BLaER1 treated with 17β-estradiol and CSF1 and Interleukin-3, amounts not matched to agents 10 nM and 100 nM (cell line): ENCODE results near the gene RNF13.

Experiments used
- H3K27ac ChIP-seq, 11 experiments: shearing (Covaris generic); formaldehyde crosslinking; 2 replicates each; pipeline ENCODE4 v1.8.1; 2022
- H3K27me3 ChIP-seq, 11 experiments: shearing (Covaris generic); formaldehyde crosslinking; 2 replicates each; pipeline ENCODE4 v1.8.1; 2022
- H3K36me3 ChIP-seq, 11 experiments: shearing (Covaris generic); formaldehyde crosslinking; 2 replicates each; pipeline ENCODE4 v1.8.1; 2022
- H3K4me1 ChIP-seq, 10 experiments: shearing (Covaris generic); formaldehyde crosslinking; 2 replicates each; pipeline ENCODE4 v1.8.1; 2022
- H3K4me2 ChIP-seq, 11 experiments: shearing (Covaris generic); formaldehyde crosslinking; 2 replicates each; pipeline ENCODE4 v1.8.1; 2022
- H3K4me3 ChIP-seq, 10 experiments: shearing (Covaris generic); formaldehyde crosslinking; 2 replicates each; pipeline ENCODE4 v1.8.1; 2022
- H3K9ac ChIP-seq, 11 experiments: shearing (Covaris generic); formaldehyde crosslinking; 2 replicates each; pipeline ENCODE4 v1.8.1; 2022
- H3K9me3 ChIP-seq, 11 experiments: shearing (Covaris generic); formaldehyde crosslinking; replicated peaks in 1 of 11; 2 replicates each; pipeline ENCODE4 v1.8.1; 2022
- H4K20me1 ChIP-seq, 11 experiments: shearing (Covaris generic); formaldehyde crosslinking; 2 replicates each; pipeline ENCODE4 v1.8.1; 2022
- Cebpa-rat ChIP-seq, 11 experiments: shearing (Covaris generic); IDR thresholded peaks; 2 replicates each; pipeline ENCODE4 v1.8.1; 2022

RNF13 gene

DNA sequence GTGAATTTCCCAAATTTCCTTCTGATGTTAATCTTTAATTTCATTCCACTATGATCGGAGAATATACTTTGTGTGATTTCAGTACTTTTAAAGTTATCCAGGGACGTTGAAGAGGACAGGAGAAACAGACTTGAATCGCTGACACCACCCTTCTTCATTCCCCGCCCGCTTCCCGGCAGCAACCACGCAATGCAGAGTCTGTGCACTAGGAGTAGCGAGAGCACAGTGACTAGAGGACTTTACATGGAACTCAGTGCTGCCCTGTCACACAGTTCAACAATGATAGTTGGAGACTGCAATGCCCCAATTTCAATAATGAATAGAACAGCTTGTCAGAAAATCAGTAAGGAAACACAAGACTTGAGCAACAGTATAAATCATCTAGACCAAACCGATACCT is 73.9 kb downstream of the RNF13 start:
- peaks cover 0 to 100% (median 0%) of the 10 kb centered on the region in 11 experiments; a peak in 6 of 22 replicates for H4K20me1 ChIP-seq

DNA sequence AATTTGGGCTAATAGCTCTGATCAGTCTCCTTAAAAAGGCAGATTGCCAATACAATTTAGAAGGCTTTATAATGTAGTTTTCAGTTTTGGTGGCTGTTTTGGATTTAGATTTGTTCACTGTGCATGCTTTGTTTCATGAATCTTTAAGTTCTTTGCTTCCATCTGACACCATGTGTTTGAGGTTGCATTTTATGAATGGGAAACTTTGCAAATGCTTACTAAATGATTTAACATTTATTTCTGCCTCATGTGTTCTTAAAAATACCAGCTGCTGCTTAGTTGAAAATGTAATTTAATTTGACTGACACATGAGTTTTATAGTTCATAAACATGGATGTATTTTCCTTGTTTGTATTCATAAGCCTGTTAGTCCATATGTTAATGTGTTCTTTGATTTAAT is 78.6 kb downstream of the RNF13 start:
- H4K20me1 ChIP-seq, result peaks cover 0 to 100% (median 0%) of the 10 kb centered on the region in 11 experiments; a peak in 8 of 22 replicates
- peaks cover 8 to 99% (median 39%) of the 10 kb centered on the region in 11 experiments; a peak in 20 of 22 replicates for H3K36me3 ChIP-seq
- H3K9ac ChIP-seq, result no peak overlapping the region
- TF ChIP-seq Cebpa-rat (IDR thresholded peaks at IDR 0.05), result no peak
- no peaks in the 10 kb centered on the region for H3K9me3 ChIP-seq
- no peak overlapping the region for H3K27ac ChIP-seq
- no peak overlapping the region for H3K4me3 ChIP-seq
- no peaks in the 10 kb centered on the region for H3K27me3 ChIP-seq
- no peak overlapping the region for H3K4me2 ChIP-seq
- peaks cover 0 to 22% (median 0%) of the 10 kb centered on the region in 10 experiments; a peak in 1 of 20 replicates for H3K4me1 ChIP-seq

More for the DNA sequence above, 73.9 kb downstream of the RNF13 start:
- Histone ChIP-seq H3K4me1 (peaks cover 0 to 47% (median 0%) of the 10 kb centered on the region in 10 experiments; a peak in 4 of 20 replicates), H3K4me2 (no peak overlapping the region), H3K27ac (no peak overlapping the region), H3K9me3 (peaks cover 0 to 12% (median 9%) of the 10 kb centered on the region in 11 experiments; a peak in 19 of 22 replicates), H3K27me3 (no peaks in the 10 kb centered on the region), H3K36me3 (peaks cover 9 to 88% (median 37%) of the 10 kb centered on the region in 11 experiments; a peak in 19 of 22 replicates), H3K4me3 (no peak overlapping the region), H3K9ac (no peak overlapping the region)
- TF ChIP-seq Cebpa-rat (IDR thresholded peaks at IDR 0.05), result no peak

DNA sequence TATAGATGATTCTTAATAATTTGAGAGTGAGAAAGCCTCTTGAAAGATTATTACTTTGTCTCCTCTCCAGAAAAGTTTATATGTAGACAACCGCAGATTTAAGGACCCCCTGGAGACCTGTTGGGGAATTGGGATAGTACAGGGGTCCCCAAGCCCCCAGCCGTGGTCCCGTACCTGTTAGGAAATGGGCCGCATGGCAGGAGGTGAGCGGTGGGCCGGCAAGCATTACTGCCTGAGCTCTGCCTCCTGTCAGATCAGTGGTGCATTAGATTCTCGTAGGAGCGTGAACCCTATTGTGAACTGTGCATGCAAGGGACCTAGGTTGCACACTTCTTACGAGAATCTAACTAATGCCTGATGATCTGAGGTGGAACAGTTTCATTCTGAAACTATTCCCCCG is 79.4 kb downstream of the RNF13 start:
- Histone ChIP-seq H3K9me3 (no peaks in the 10 kb centered on the region), H3K4me1 (peaks cover 0 to 22% (median 0%) of the 10 kb centered on the region in 10 experiments; a peak in 1 of 20 replicates), H3K4me3 (no peak overlapping the region), H3K27me3 (no peaks in the 10 kb centered on the region), H3K27ac (no peak overlapping the region), H3K9ac (no peak overlapping the region), H4K20me1 (peaks cover 0 to 100% (median 0%) of the 10 kb centered on the region in 11 experiments; a peak in 8 of 22 replicates), H3K36me3 (peaks cover 14 to 99% (median 39%) of the 10 kb centered on the region in 11 experiments; a peak in 20 of 22 replicates), H3K4me2 (no peak overlapping the region)
- no peak for TF ChIP-seq Cebpa-rat (IDR thresholded peaks at IDR 0.05)

DNA sequence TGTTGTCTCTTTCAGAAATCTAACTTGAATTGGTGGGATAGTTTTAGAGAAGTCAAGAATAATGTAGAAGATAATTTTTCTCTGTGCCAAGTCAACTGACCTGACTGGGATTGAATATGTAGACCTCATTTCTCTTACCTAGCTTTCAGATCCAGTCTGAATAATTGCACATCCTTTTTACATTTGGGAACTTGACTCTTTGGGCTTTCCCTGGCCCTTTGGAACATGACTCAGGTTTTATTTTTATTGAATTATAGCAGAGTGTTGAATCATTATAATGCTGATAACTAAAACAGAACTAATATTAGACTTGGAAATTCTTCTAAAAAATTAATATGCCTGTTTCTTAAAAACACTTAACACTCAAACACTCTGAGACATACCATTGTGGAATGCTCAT is 81.2 kb downstream of the RNF13 start:
- H3K4me3 ChIP-seq, result no peak overlapping the region
- H3K27ac ChIP-seq, result no peak overlapping the region
- no peak overlapping the region for H3K9ac ChIP-seq
- peaks cover 24 to 99% (median 43%) of the 10 kb centered on the region in 11 experiments; a peak in 21 of 22 replicates for H3K36me3 ChIP-seq
- peaks cover 0 to 22% (median 0%) of the 10 kb centered on the region in 10 experiments; a peak in 1 of 20 replicates for H3K4me1 ChIP-seq
- H3K9me3 ChIP-seq, result no peaks in the 10 kb centered on the region
- H3K27me3 ChIP-seq, result no peaks in the 10 kb centered on the region
- H4K20me1 ChIP-seq, result peaks cover 0 to 100% (median 0%) of the 10 kb centered on the region in 11 experiments; a peak in 9 of 22 replicates
- H3K4me2 ChIP-seq, result no peak overlapping the region
- no peak for TF ChIP-seq Cebpa-rat (IDR thresholded peaks at IDR 0.05)

DNA sequence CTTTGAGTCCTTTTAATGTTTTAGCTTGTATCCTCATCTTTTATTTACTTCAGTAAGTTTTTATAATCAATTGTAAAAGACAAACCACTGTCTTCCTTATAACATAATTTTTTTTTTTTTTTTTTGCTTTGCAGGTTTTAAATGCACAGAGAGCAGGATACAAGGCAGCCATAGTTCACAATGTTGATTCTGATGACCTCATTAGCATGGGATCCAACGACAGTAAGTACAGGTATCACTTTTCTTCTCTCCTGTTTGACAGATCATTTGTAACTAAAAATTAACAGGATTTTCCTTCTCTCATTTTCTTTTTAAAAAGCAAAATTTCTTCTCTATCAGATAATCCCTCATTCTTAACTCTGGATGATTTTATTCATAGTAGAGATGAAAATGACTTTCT is 82.3 kb downstream of the RNF13 start:
- Histone ChIP-seq H3K4me3 (no peak overlapping the region), H3K27me3 (no peaks in the 10 kb centered on the region), H3K4me2 (no peak overlapping the region), H4K20me1 (peaks cover 0 to 100% (median 0%) of the 10 kb centered on the region in 11 experiments; a peak in 9 of 22 replicates), H3K9me3 (no peaks in the 10 kb centered on the region), H3K9ac (no peak overlapping the region), H3K36me3 (peaks cover 24 to 99% (median 43%) of the 10 kb centered on the region in 11 experiments; a peak in 21 of 22 replicates), H3K4me1 (peaks cover 0 to 22% (median 0%) of the 10 kb centered on the region in 10 experiments; a peak in 1 of 20 replicates), H3K27ac (no peak overlapping the region)
- no peak for TF ChIP-seq Cebpa-rat (IDR thresholded peaks at IDR 0.05)

DNA sequence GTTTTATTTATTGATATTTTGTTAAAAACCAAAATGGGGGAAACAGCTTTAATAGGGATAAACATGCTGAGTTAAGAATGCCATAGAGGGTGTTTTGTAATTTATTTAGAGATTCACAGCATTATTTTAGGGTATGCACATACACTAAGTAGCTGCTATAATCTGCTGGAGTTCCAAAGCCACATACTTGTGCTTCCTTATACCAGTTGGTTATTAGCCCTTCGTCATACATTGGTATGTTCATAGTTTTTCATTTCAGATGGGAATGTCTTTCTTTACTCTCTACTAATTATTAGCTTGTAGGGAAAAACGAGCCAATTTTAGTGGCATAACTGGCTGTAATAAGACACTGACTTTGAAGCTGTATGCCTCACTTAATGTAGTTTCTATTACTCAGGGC is 82.8 kb downstream of the RNF13 start:
- peaks cover 0 to 18% (median 0%) of the 10 kb centered on the region in 10 experiments; a peak in 1 of 20 replicates for H3K4me1 ChIP-seq
- no peak for TF ChIP-seq Cebpa-rat (IDR thresholded peaks at IDR 0.05)
- peaks cover 24 to 99% (median 43%) of the 10 kb centered on the region in 11 experiments; a peak in 21 of 22 replicates for H3K36me3 ChIP-seq
- H4K20me1 ChIP-seq, result peaks cover 0 to 100% (median 0%) of the 10 kb centered on the region in 11 experiments; a peak in 9 of 22 replicates
- H3K9me3 ChIP-seq, result no peaks in the 10 kb centered on the region
- no peak overlapping the region for H3K9ac ChIP-seq
- no peak overlapping the region for H3K27ac ChIP-seq
- H3K4me2 ChIP-seq, result no peak overlapping the region
- H3K4me3 ChIP-seq, result no peak overlapping the region
- no peaks in the 10 kb centered on the region for H3K27me3 ChIP-seq

DNA sequence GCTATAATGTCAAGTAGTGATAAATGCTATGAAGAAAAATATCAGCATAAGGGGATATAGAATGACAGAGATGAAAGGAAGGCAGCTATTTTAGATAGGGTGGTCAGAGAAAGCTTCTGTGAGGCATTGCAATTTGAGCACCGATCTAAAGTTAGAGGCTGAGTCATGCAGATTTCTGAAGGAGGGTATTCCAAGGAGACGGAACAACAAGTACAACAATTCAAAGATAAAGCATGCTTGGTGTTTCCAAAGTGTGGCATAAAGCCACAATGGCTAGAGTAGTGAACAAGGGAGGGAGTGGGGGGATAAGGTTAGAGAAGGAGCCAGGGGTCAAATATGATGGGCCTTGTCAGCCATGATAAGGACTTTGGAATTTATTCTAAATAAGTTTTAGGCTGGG is 85.8 kb downstream of the RNF13 start:
- Histone ChIP-seq H3K4me1 (no peaks in the 10 kb centered on the region), H4K20me1 (peaks cover 0 to 100% (median 3%) of the 10 kb centered on the region in 11 experiments; a peak in 8 of 22 replicates), H3K27ac (no peak overlapping the region), H3K4me2 (no peak overlapping the region), H3K9me3 (no peaks in the 10 kb centered on the region), H3K36me3 (peaks cover 24 to 95% (median 46%) of the 10 kb centered on the region in 11 experiments; a peak in 21 of 22 replicates), H3K9ac (no peak overlapping the region), H3K4me3 (no peak overlapping the region), H3K27me3 (no peaks in the 10 kb centered on the region)
- no peak for TF ChIP-seq Cebpa-rat (IDR thresholded peaks at IDR 0.05)

DNA sequence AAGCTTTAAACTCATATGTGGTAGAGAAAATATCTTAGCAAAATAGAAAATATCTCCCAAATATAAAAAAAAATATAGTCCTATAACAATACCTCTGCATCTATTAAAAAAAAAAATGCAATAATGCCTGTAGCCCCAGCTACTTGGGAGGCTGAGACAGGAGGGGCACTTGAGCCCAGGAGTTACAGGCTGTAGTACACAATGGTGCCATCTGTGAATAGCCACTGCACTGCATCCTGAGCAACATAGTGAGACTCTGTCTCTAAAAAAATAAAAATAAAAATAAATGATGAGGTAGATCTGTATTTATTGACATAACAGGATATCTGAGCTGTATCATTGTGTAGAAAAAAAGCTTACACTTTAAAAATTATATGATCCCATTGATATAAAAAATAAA is 87.3 kb downstream of the RNF13 start:
- TF ChIP-seq Cebpa-rat (IDR thresholded peaks at IDR 0.05), result no peak
- no peak overlapping the region for H3K4me2 ChIP-seq
- H3K27ac ChIP-seq, result no peak overlapping the region
- H3K4me1 ChIP-seq, result no peaks in the 10 kb centered on the region
- no peaks in the 10 kb centered on the region for H3K27me3 ChIP-seq
- peaks cover 24 to 96% (median 43%) of the 10 kb centered on the region in 11 experiments; a peak in 21 of 22 replicates for H3K36me3 ChIP-seq
- H3K9ac ChIP-seq, result no peak overlapping the region
- H3K9me3 ChIP-seq, result no peaks in the 10 kb centered on the region
- H4K20me1 ChIP-seq, result peaks cover 0 to 100% (median 3%) of the 10 kb centered on the region in 11 experiments; a peak in 8 of 22 replicates
- no peak overlapping the region for H3K4me3 ChIP-seq

DNA sequence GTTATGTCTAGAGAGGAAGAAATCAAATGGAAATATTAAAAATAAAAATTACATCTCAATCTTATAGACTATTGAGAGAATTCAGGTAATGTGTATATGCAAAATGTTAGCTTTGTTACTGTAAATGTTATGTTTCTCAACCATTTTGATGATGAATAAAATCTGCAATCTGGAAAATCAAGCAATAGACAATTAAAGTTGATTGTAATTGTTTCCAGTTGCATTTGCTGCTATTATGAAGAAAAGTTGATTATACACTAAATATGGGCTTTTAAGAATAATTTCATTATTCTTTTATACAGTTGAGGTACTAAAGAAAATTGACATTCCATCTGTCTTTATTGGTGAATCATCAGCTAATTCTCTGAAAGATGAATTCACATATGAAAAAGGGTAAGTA is 88.8 kb downstream of the RNF13 start:
- Histone ChIP-seq H3K4me2 (no peak overlapping the region), H3K27ac (no peak overlapping the region), H3K4me3 (no peak overlapping the region), H3K9me3 (no peaks in the 10 kb centered on the region), H3K4me1 (no peaks in the 10 kb centered on the region), H4K20me1 (peaks cover 0 to 100% (median 3%) of the 10 kb centered on the region in 11 experiments; a peak in 8 of 22 replicates), H3K9ac (no peak overlapping the region), H3K36me3 (peaks cover 15 to 95% (median 32%) of the 10 kb centered on the region in 11 experiments; a peak in 21 of 22 replicates), H3K27me3 (no peaks in the 10 kb centered on the region)
- TF ChIP-seq Cebpa-rat (IDR thresholded peaks at IDR 0.05), result no peak
